Cerebellar nuclear complex (tissue), 1 donor: ENCODE measurements around the gene POU2F1.
A peak's percentile ranks its signal among the peaks of the same experiment; 100 is the strongest.

Source experiments
- DNase-seq, 2 experiments: peaks; one replicate each; lab custom pipeline; 2025; lab: John Stamatoyannopoulos, UW

The POU2F1 gene

DNA sequence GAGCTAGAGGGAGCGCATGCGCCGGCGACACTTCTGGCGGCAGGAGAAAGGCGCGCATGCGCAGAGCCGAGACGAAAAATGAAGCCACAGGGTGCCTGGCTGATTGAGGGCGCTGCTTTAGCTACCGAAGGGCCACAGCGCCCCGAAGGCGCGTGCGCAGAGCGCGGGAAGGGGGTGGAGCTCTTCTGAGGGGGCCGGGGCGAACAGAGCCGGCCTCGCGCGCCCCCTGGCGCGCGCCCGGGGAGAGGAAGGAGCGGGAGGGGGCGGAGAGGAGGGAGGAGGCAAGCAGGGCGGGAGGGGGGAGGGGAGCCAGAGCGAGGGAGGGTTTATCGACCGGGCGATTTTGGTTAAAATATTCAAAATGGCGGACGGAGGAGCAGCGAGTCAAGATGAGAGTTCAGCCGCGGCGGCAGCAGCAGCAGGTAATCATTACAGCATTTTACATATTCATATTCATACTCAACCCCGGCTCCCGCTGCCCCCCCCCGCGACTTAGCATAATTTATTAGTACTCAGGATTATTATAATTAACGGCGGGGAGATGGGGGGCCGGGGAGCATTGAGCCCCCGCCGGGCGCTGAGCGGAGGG, at the start of gene POU2F1:
Gene POU2F1, plus strand, starts transcription at position 350 of the 589 bp plus-strand sequence. Its CDS starts 12 bp downstream, at position 362.
- DNase-seq, result peak; percentile 35 to 82

DNA sequence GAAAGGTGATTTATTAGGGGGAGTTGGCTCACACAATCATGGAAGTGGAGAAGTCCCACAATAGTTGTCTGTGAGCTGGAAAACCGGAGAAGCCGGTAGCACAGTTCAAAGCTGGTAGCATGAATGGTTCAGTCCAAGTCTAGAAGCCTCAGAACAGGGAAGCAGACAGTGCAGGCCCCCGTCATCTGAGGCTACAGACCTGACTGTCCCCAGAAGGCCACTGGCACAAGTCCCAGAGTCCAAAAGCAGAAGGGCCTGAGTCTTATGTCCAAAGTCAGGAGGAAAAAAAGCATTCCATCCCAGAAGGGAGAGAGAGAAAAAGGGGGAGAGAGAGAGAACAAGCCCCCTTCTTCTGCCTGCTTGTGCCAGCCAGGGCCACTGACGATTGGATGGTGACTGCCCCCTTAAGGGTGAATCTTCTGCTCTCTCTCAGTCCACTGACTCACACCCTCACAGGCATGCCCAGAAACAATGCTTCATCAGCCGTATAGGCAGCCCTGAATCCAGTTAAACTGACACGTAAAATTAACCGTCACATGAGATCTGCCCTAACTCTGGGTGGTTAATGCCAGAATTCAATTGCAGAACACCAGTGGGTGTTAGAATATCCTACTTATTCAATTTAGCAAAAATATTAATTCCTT, 49.3 kb upstream of the POU2F1 start:
- peak; percentile 25 to 41 for DNase-seq

DNA sequence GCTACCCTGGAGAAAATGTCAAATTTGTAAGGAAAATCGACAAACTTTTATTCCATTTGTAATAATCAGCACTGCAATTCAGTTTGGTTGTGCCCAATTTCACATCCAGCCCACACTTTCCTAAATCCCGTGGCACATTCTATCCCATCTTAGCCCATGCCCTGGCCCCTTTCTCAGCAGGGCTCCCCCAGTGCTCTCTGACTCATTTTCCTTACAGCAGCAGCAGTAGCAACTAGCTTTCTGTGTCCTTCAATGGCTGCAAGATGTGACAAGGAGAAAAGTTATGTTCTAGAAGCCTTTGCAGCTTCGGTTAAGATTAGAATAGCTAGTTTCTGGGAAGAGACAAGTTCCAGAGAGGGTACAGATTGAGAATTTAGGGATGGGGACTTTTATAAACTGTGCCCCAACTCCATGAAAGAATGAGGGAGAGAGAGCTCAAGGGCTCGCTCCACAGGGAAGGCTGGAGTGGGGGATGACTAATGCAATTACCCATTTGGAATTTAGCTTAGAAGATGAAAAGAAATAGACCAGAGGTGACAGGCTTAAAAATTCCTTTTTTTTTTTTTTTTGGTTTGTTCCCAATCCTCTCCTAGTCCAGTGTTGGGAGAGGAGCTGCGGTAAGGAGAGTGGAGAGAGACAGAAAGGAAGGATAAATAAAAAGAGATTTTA, 47.0 kb upstream of the POU2F1 start:
- DNase-seq, result no peak

DNA sequence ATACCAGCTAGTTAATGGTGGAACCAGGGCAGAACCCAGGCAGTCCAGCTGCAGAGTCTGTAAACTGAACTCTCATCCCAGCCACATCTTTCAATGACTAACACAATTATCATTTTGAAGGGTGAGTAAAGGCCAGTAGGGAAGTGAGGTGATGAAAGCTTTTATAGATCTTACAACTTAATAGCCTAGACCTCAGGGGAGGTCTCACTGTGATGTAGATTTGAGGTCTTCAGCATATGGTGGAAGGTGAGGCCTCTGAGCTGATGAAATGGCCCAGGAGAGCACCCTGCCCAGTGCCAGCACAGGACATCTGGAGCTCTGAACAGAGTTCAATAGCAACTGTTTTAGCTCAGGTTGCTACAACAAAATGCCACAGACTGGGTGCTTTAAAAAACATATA, 44.8 kb upstream of the POU2F1 start:
- no peak for DNase-seq

DNA sequence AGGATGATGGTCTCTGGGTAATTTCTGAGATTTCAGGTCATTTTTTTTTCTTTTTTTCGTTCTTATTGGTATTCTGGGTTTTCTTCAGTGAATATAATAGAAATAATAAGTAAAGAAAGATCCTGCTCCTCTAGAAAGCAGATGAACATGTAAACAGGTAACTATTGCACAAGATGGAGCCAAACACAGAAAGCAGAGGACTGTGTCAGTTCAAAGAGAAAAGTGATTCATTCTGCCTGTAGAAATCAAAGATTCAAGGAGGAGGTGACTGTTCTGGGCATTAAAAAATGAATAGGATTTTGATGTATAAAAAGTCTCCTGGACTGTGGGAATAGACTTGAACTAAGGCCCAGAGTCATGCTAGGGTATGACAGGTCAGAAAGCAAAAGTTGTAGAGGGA, 41.9 kb upstream of the POU2F1 start:
- no peak for DNase-seq

DNA sequence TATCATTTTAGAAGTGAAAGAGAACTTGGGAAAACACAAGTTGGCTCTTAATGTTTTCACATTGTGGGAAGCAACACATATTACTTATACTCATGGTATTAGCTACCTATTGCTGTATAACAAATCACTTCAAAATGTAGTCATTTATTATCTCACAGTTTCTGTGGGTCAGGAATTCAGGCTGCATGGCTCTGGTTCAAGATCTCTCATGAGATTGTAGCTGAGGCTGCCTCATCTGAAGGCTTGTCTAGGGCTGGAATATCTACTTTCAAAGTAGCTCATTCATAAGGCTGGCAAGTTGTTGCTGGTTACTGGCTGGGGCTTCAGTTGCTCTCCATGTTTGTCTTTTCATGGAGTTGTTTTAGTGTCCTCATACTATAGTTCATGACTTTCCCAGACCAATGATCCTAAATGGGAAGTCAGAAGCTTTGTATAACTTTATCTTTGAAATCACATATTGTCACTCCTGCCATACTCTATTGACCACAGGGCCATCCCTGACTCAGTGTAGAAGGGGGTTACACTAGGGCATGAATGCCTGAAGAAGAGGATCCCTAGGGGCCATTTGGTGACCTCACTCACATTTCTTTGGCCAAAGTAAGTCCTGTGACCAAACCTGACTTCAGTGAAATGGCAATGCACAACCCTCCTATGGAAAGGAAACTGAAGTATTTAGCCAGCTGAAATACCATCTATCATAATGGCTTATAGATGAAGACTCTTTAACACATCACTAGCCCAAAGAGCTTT, 37.9 kb upstream of the POU2F1 start:
- DNase-seq, result no peak

DNA sequence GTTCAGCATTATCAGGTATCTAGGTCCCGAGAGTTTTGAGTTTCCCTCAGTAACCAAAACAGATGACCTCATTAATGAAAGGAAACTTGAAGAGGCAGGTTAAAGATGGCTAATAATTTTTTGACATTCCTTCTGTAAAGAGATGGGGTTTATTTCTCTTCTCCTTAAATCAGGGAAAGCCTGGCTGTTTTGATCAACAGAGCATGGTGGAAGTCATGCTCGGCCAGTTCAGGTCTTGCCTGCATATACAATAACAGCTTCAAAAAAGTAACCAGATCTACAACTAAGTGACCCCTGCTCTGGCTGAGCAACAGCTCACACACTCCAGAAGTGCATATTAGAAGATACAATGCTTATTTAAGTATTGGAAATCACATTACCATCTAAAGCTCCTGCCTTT, 36.6 kb upstream of the POU2F1 start:
- DNase-seq, result no peak

DNA sequence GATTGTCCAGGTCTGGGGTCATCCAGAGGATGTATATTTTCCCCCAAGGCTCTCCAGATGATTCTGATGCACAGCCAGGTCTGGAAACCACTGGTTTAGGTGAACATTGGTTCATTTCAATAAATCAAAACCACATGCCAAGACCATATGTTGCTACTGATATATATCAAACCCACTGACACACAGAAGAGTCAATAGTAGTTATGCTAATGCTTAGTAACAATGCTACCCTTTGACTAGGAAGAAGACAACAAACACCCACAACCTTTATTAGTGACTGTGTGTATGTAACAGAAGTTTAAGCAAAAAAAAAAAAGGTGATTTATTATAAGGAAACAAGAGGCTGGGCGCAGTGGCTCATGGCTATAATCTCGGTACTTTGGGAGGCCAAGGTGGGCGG, 35.6 kb upstream of the POU2F1 start:
- DNase-seq, result no peak

DNA sequence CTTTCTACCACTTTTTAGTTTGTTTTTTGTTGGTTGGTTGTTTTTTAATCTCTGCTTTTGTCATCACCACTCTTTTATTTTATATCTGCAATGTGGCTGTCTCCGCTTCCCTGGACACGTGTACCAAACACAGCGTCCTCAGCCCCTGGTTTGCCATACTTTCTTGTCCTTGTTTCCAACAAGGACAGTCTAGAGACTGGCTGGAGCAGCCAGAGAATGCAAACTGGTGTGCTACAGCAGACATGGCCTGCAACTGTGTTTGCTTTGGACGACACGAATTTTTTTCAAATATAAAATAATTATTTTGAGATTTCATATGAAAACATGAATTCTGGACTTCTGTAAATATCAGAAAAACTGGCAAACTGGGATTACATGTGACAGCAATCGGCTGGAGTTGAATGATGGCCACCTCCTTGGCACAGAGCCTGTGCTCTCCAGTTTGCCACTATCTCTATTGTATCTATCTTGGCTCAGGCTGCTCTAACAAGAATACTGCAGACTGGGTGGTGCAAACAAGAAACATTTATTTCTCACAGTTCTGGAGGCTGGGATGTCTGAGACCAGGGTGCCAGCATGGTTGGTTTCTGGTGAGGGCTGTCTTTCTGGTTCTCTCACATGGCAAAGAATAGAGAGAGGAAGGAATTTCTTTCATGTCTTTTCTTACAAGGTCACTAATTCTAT, 34.6 kb upstream of the POU2F1 start:
- DNase-seq, result peak in 1 of 2 experiments; percentile 65

DNA sequence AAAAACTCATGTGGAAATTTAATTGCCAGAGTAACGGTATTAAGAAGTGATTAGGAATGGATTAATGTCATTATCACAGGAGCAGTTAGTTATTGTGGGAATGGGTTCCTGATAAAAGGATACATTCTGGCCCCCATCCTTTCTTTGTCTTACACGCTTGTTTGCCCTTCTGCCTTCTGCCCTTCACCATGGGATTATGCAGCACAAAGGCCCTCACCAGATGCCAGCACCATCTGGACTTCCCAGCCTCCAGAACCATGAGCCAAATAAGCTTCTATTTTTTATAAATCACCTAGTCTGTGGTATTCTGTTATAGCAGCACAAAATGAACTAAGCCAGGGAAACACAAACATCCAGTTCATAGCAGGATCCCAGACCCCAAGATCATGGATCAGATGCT, 33.9 kb upstream of the POU2F1 start:
- DNase-seq, result peak; percentile 32 to 80

DNA sequence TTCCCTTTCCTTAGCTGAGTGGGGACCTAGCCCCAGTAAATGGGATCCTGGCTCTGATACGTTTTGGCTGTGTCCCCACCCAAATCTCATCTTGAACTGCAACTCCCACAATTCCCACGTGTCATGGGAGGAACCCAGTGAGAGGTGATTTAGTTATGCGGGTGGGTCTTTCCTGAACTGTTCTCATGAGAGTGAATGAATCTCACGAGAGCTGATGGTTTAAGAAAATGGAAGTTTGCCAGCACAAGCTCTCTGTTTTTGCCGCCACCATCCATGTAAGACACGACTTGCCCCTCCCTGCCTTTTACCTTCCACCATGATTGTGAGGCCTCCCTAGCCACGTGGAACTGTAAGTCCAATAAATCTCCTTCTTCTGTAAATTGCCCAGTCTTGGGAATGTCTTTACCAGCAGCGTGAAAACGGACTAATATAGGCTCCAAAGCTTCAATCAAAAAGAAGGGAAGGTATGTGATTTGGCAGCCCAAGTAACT, 29.9 kb upstream of the POU2F1 start:
- no peak for DNase-seq

DNA sequence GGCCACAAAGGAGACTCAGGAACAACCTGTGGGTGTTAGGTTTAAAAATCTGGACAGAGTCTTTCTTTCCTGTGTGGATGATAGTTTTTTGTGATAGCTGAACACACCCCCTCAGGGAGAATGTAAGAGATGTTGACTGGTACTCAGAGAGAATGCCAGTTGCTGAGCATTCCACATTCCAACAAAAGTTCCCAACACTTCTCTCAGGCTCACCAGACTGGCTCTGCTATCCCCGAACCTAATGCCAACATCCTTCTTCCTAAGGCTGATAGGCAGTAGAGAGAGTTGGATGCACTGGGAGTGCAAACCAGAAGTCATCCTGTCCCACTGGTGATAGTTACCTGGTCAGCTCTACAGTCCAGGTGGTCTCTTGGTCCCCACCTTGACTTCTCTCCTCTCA, 28.7 kb upstream of the POU2F1 start:
- no peak for DNase-seq

DNA sequence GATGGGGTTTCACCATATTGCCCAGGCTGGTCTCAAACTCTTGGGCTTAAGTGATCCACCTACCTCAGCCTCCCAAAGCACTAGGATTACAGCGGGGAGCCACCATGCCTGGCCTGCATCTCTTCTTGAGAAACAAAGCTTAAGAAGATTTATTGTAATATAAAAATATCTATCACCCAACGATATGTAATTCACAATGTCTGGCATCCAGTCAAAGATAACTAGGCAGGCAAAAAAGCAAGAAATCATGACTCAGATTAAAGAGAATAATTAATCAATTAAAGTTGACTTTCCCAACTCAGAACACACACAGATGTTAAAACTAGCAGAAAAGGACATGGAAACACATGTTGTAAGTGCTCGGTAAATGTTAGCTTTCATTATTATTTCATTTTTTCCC, 26.5 kb upstream of the POU2F1 start:
- DNase-seq, result no peak

DNA sequence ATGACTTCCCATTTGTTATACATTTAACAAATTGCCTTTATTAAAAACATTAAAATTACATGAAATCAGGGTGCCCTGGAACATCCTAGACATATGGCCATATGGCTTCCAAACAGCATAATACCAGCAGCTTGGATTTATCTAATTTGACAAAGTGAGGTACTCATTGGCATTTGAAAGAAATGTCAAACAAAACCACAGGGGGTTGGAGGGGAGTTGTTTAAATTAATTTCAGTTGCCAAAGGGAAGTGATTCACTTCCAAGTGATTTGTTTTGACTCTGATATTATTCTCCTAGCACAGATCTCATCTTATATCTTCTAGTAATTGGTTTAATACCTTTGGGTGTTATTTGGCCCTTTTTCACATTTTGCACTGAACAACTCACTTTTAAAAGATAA, 24.5 kb upstream of the POU2F1 start:
- DNase-seq, result peak in 1 of 2 experiments; percentile 46

DNA sequence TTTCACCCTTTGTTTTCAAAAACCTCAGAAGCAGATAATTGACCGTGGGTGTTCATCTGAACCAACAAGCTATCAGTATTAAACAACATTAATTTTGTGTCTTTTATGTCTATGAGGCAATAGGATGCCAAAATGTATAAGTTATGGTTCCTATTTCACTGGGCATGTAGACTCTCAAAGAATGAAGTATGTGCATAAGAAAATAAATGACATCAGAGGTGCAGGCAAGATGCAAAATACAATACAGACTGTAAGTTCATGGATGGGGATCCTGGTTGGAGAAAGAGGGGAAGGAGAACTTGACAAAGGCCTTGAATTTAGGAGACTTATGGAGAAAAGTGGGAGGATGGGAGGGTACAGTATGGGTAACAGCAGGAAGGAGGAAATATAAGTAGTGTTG, 23.4 kb upstream of the POU2F1 start:
- DNase-seq, result no peak

DNA sequence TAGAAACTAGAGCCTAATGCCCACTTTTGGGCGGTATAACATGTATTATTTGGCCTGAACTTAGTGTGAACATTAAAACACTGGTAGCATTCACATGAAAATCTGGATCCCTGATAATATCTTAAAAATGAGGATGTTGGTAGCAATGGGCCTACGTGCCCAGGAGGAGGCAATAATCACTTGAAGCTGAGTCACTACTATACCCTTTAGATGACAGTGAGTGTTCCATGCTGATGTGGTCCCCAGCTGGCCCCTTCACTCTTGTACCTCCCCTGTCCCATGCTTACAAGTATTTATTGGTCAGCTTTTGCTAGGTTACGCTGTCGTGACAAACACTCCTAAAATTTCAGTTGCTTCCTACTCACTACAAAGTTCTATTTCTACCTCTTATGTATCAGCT, 23.0 kb upstream of the POU2F1 start:
- no peak for DNase-seq

DNA sequence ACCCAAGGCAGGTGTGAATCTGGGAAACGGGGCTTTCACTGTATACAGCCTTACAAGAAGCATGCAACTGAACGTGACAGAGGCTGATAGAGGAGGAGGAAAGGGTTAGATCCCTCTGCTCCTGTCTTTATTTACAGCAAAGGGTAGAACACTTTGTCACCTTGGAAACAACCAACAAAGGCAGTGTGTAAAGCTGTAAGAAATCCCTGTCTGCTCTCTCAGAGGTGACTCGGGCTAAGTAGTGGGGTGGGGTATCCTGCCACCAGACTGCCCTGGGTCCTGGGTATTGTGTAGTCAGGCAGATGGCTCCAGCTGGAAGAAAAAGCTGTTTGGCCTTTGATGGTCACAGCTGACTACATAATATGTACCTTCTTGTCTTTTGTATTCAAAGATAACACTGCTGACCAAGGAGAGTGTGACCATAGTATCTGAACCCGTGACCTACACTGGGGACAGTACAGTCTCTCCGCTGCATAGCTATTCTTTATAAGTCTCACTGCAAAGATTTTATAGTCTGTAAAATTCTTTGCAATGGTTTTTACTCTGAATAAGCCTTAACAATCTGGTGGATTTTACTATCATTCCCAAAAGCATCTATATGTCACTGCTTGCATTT, 22.1 kb upstream of the POU2F1 start:
- DNase-seq, result no peak

DNA sequence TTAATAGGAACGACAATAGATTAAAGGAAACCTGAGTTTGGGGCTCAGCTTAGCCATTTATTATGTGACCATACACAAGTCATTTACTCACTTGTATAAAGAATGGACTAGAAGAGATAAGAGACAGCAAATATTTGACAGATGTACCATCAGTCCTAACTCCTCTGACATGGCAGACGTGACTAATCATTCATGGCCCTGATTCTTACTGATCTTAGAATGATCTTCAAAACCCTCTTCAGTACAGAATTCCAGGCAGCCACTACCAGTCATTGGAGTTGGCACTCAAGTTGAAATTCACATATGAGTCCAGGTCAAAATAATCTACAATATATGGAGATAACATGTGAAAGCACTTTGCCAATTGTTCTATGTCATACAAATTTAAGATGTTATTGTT, 21.0 kb upstream of the POU2F1 start:
- no peak for DNase-seq

DNA sequence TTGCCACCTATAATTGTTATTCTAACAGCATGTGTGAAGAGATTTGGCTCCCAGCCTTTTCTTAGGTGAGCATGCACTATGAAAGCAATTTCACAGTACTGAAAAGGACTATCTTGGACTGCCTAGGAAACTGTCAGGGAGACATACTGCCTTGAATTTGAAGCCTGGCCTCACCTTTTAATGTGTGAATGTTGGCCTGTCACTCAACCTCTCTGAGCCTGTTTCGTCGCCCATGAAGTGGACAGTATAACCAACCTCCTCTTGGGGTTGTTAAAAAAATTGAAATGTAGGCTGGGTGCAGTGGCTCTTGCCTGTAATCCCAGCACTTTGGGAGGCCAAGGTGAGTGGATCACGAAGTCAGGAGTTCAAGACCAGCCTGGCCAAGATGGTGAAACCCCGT, 20.4 kb upstream of the POU2F1 start:
- DNase-seq, result no peak

DNA sequence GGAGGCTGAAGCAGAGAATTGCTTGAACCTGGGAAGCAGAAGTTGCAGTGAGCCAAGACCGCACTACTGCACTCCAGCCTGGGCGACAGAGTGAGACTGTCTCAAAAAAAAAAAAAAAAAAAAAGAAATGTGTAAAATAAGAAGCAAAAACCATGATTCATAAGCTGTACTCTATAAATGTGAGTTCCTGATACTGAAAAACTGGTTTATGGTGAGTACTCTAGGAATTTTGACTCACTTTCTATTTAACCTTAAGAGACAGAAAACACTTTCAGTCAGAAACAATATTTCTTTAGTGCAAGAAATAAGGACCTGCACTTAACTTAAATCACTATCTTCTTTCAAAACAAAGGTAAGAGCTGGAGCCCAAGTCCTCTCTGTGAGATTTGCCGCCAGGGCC, 19.9 kb upstream of the POU2F1 start:
- DNase-seq, result no peak

DNA sequence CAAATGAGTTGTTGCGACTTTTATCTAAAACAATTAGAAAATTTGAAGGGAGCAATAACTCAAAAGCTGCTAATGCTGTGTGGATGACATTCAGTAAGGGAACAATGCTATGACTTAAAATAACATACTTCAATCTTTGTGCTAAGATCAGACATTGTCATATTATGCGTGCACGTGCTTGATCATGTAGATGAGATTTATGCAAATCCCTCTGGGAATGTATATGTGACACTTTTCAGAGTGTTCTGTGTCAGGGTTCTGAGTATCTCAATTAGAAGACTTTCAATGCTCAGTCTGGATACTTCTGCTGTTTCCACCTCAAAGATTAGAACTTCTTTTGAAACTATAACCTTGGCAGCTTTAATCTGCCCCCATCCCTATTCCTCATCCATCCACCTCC, 18.6 kb upstream of the POU2F1 start:
- DNase-seq, result no peak
